ENCODE measurements around the gene GTF3C2.
"Not testable (repeated sequence)": the region's sequence is repeated elsewhere in the genome, so short reads cannot be mapped to it uniquely, and the experiment has no call there.

GTF3C2 gene

DNA sequence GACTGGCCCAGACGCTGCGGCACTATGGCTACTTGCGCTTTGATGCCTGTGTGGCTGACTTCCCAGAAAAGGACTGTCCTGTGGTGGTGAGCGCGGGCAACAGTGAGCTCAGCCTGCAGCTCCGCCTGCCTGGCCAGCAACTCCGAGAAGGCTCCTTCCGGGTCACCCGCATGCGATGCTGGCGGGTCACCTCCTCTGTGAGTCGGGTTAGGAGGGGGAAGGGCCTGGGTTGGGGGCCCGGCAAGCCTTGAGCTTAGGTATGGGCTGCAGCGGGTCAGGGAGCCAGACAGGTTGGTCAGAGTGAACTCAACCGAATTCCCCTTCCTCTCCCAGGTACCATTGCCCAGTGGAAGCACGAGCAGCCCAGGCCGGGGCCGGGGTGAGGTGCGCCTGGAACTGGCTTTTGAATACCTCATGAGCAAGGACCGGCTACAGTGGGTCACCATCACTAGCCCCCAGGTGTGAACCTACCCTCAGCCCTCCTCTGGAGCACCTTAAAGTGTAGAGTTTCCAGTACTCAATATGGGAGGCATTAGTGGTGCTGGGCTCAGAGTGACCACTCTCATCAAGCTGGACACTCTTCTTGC is 19.0 kb upstream of the GTF3C2 start:
- no peak for DNase-seq (ENCODE audit: low read depth in 4 of 4, low spot score in 1 of 4)

DNA sequence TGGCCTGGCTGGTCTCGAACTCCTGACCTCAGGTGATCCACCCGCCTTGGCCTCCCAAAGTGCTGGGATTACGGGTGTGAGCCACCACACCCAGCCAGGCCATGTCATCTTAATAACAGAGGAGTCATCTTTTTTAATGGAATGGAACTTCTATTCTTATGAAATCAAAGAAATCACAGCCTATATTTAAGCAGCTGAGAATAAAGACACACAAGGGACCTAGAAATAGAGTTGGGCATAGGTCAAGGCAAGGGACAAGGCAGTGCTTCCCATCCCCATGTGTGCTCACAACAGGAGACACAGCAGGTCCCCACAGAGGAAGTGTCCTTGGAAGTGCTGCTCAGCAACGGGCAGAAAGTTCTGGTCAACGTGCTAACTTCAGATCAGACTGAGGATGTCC is 17.0 kb upstream of the GTF3C2 start:
- DNase-seq (ENCODE audit: low read depth in 4 of 4, low spot score in 1 of 4) = no peak

DNA sequence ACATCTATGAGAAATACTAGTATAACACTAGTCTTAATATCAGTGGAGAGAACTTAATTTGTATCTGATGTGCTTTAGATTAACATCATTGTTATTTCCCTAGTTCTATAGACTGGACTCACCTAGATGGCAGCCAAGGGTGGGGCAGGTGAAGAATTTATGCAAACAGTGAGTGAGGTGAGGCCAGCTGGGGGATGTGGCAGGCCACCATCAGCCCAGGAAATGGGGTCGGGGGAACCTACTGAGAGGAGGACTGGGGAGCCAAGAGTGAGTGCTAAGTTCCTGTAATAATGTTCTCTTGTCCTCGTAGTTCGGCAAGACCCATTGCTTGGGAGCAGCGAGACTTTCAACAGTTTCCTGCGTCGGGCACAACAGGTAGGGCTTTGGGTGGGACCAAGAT is 16.4 kb upstream of the GTF3C2 start:
- no peak for DNase-seq (ENCODE audit: low read depth in 4 of 4, low spot score in 1 of 4)

GRCh38 chr2:27370816-27371620 is 14.5 kb upstream of the GTF3C2 start:
- no peak for DNase-seq (ENCODE audit: low read depth in 4 of 4, low spot score in 1 of 4)

- peak; percentile 93 to 99 (median 97) for DNase-seq (ENCODE audit: low read depth in 4 of 4, low spot score in 1 of 4)
These were observed 13.7 kb upstream of the GTF3C2 start, which contains the start of the genes EIF2B4 and SNX17 for GRCh38 chr2:27370026-27370815. Gene EIF2B4, minus strand, starts transcription at chr2:27370338. Its CDS starts 24 bp downstream, at chr2:27370314. Gene SNX17, plus strand, starts transcription at chr2:27370616. Its CDS starts 128 bp downstream, at chr2:27370744.

- peak in 1 of 4 experiments; percentile 21 for DNase-seq (ENCODE audit: low read depth in 4 of 4, low spot score in 1 of 4)
These were observed 13.0 kb upstream of the GTF3C2 start for GRCh38 chr2:27369471-27370025.

GRCh38 chr2:27363933-27364332 is 7.4 kb upstream of the GTF3C2 start:
- DNase-seq (ENCODE audit: low read depth in 4 of 4, low spot score in 1 of 4) = no peak

- DNase-seq (ENCODE audit: low read depth in 4 of 4, low spot score in 1 of 4) = no peak
These were observed 6.3 kb upstream of the GTF3C2 start for GRCh38 chr2:27362678-27363420.

- no peak for DNase-seq (ENCODE audit: low read depth in 4 of 4, low spot score in 1 of 4)
These were observed 545 bp downstream of the GTF3C2 start for GRCh38 chr2:27356056-27356381.

DNA sequence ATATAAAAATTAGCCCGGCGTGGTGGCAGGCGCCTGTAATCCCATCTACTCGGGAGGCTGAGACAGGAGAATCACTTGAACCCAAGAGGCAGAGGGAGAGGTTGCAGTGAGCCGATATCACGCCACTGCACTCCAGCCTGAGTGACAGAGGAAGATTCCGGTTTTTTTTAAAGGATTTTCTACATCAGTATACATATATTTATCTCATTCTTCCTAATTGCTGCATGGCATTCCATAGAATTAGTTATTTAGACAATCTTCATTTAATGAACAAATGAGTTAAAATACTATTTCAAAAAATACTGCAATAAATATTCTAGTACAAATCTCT is 2.0 kb downstream of the GTF3C2 start:
- no peak for DNase-seq (ENCODE audit: low read depth in 4 of 4, low spot score in 1 of 4)

DNA sequence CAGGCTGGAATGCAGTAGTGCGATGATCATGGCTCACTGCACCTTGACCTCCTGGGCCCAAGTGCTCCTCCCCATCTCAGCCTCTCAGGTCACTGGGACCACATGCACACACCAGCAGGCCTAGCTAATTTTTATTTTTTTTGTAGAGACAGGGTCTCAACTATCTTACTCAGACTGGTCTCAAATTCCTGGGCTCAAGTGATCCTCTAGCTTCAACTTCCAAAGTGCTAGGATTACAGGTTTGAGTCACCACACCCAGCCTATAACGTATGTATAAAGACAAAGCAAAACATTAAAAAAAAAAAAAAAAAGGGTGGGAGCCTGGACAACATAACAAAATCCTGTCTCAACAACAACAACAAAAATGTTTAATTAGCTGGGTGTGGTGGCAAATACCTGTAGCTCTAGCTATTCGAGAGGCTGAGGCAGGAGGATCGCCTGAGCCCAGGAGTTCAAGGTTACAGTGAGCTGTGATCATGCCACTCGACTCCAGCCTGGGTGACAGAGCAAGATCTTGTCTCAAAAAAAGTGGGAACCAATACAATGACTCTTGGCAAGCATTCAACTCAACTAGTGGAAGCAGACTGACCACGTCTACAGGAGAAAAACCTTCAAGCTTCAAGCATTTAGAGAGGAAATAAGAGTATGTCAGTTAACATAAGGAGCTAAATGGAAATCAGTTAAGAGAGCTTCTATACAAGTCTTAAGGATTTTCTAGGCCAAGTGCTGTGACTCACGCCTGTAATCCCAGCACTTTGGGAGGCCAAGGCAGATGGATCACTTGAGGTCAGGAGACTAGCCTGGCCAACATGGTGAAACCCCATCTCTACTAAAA is 2.6 kb downstream of the GTF3C2 start:
- no peak for DNase-seq (ENCODE audit: low read depth in 4 of 4, low spot score in 1 of 4)

- DNase-seq (ENCODE audit: low read depth in 4 of 4, low spot score in 1 of 4) = not testable (repeated sequence)
These were observed 3.2 kb downstream of the GTF3C2 start for GRCh38 chr2:27353386-27353761.

DNA sequence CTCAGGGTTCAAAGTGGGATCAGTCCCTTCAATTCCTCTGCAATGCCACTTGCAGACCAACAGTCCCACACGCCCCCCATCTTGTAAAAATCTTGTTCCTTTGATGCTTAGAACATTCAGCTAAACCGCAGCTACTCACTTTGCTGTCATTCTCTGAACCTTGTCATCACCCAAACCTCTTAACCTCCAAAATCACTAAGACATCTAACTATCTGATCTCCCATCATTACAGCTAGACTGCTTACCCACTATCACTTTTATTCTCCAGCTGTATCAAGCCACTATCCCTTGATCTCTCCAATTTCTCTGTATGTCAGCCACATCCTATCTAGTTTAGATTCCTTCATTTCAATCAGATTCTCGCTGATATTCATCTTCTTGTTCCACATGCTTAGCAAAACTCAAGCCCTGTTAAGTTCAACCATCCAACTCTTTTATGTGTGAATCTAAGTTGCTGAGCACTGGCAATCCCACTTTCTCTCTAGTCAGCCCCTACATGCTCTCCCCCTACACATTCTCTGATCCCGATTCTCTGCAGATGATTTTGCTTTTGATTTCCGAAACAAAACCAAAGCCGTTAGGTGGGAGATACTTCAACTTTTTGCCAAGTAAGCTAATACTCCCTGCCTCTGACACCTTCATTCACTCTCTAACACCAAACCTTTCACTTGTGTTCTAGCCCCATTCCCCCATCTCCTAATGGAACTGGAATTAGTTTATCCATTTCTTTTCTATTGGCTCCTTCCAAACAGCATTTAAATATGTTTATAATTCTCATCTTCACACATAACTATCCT is 4.6 kb downstream of the GTF3C2 start:
- DNase-seq (ENCODE audit: low read depth in 4 of 4, low spot score in 1 of 4) = no peak

DNA sequence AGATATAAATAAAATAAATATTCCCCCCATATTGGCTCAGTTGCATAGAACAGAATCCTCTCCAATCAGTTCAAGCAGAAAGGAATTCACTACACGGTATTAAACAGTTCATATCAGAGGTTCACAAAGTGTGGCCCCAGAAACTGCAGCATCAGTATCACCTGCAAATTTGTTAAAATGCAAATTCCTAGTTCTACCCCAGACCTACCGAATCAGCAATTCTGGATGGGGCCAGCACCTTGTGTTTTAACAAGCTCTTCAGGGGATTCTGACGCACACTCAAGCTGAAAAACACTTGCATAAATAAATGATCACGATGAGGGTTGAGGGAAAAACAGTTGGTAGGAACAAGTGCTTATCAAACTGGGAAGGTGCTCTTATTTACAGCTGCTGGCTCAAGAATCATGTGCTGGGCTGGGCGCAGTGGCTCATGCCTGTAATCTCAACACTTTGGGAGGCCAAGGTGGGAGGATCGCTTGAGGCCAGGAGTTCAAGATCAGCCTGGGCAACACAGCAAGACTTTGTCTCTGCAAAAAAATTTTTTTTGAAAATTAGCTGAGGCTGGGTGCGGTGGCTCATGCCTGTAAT is 6.4 kb downstream of the GTF3C2 start:
- DNase-seq (ENCODE audit: low read depth in 4 of 4, low spot score in 1 of 4) = no peak

GRCh38 chr2:27347641-27348040 is 8.9 kb downstream of the GTF3C2 start:
- DNase-seq (ENCODE audit: low read depth in 4 of 4, low spot score in 1 of 4) = no peak

- no peak for DNase-seq (ENCODE audit: low read depth in 4 of 4, low spot score in 1 of 4)
These were observed 20.4 kb downstream of the GTF3C2 start for GRCh38 chr2:27336173-27336572.

DNA sequence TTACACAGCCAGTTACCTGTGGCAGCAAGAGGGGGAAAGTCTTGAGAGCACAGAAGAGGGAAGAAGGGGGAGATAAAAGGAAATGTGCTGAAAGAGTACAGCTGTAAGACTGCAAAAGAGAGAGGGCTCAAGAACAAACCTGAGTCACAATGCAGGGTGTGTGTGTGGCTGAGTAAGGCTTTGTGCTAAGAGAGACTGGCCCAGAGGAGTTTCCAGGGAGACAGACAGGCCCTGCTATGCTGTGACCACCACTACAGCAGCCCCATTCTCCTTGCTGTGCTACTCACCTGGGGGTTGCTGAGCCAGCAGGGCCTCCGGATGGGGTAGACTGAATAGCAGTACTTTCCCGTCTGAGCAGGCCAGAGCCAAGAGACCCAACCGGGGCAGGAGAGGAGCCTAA is 21.3 kb downstream of the GTF3C2 start:
- DNase-seq (ENCODE audit: low read depth in 4 of 4, low spot score in 1 of 4) = no peak

- DNase-seq (ENCODE audit: low read depth in 4 of 4, low spot score in 1 of 4) = no peak
These were observed 31.8 kb downstream of the GTF3C2 start for GRCh38 chr2:27324720-27325119.

All from stimulated activated CD4-positive, alpha-beta T cell treated with anti-CD3 and anti-CD28 coated beads, Interleukin-1b, Interleukin-23, amount 100 ng/mL, for 24 hours (primary cell).